Testis (tissue), 2 donors: ENCODE data around the gene NAPSA.

Experiments
- CTCF ChIP-seq, 3 experiments: fragments of 450-650 bp in 2 of 3; fragments of 200-600 bp in 1 of 3; sonication (generic) in 1 of 3; IDR thresholded peaks; one replicate each; pipeline ENCODE4 v1.5.1; 2016 to 2019; ENCODE audit warnings: antibody characterized with exemption in 3 of 3, mild to moderate bottlenecking in 2 of 3, moderate library complexity in 1 of 3
- POLR2A ChIP-seq: fragments of 450-650 bp; IDR thresholded peaks from one replicate; pipeline ENCODE4 v1.6.1; 2017; ENCODE audit warnings: antibody characterized with exemption, mild to moderate bottlenecking, moderate library complexity

DNA sequence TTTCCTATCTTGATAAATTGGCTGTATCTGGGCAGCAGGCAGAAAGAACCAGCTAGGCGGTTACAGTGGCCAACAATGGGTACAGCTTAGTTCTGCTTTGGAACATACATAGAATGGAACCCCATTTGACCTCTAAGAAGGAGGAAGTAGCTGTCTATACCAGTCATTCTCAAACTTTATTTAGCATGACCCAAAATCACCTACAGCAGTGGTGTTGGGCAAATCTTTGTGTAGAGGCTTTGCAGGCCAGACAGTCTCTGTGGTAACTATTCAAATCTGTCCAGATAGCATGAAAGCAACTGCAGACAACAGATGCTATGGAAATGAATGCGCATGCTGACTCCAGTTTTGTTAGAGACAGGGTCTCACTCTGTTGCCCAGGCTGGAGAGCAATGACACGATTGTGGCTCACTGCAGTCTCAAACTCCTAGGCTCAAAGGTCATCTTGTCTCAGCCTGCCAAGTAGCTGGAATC is 24.3 kb downstream of the NAPSA start:
- TF ChIP-seq POLR2A: no peak
- TF ChIP-seq CTCF (IDR thresholded peaks at IDR 0.05): no peak
